Liver (tissue), 9 donors: ENCODE data around the gene PIWIL4. TPM values are rescaled to one million over a fixed set of nuclear protein-coding genes. Genes with fewer than 3 reads are reported as not detected.

Experiments
- DNase-seq: peaks from one replicate; pipeline ENCODE4 v3.0.0-alpha.2; 2017; ENCODE audit warnings: low spot score
- H3K27ac ChIP-seq, 2 donors: one replicate each; pipeline ENCODE4 v1.7.0; 2013; ENCODE audit warnings: inconsistent platforms in 2 of 2, low read length in 2 of 2, control low read depth in 1 of 2, low read depth in 1 of 2, mild to moderate bottlenecking in 1 of 2
- H3K27me3 ChIP-seq, 4 donors: one replicate each; pipeline versions ENCODE4 v1.6.1 to v1.7.0; 2013; ENCODE audit warnings: low read length in 3 of 4, inconsistent platforms in 1 of 4, mild to moderate bottlenecking in 1 of 4, moderate library complexity in 1 of 4; ENCODE audit not compliant: control insufficient read depth in 4 of 4, insufficient read depth in 4 of 4
- H3K36me3 ChIP-seq, 4 donors: one replicate each; pipeline versions ENCODE4 v1.6.1 to v1.7.0; 2013; ENCODE audit warnings: low read length in 3 of 4, mild to moderate bottlenecking in 3 of 4, low read depth in 1 of 4, moderate library complexity in 1 of 4; ENCODE audit not compliant: control insufficient read depth in 4 of 4, insufficient read depth in 3 of 4
- H3K4me1 ChIP-seq, 4 donors: one replicate each; pipeline versions ENCODE4 v1.6.1 to v1.7.0; 2013; ENCODE audit warnings: low read length in 3 of 4, mild to moderate bottlenecking in 3 of 4, moderate library complexity in 1 of 4; ENCODE audit not compliant: control insufficient read depth in 4 of 4, insufficient read depth in 4 of 4
- H3K4me3 ChIP-seq, 3 donors: one replicate each; pipeline versions ENCODE4 v1.6.1 to v1.7.0; 2013; ENCODE audit warnings: low read length in 3 of 3, control low read depth in 1 of 3, low read depth in 1 of 3, mild to moderate bottlenecking in 1 of 3
- H3K9ac ChIP-seq, 2 donors: one replicate each; pipeline ENCODE4 v1.7.0; 2013; ENCODE audit warnings: low read length in 2 of 2, mild to moderate bottlenecking in 2 of 2, moderate library complexity in 2 of 2, control low read depth in 1 of 2, low read depth in 1 of 2
- H3K9me3 ChIP-seq, 4 donors: one replicate each; pipeline versions ENCODE4 v1.6.1 to v1.7.0; 2013; ENCODE audit warnings: low read length in 3 of 4; ENCODE audit not compliant: control insufficient read depth in 4 of 4
- EGR1 ChIP-seq, 2 donors: IDR thresholded peaks; 2 replicates each; pipeline ENCODE4 v1.6.1; 2016 to 2018; ENCODE audit warnings: antibody characterized with exemption in 2 of 2, low read depth in 2 of 2
- FOXA1 ChIP-seq: IDR thresholded peaks from 2 replicates; pipeline ENCODE4 v1.6.1; 2016; ENCODE audit warnings: antibody characterized with exemption
- FOXA2 ChIP-seq: IDR thresholded peaks from 2 replicates; pipeline ENCODE4 v1.6.1; 2016; ENCODE audit warnings: antibody characterized with exemption
- GABPA ChIP-seq, 2 donors: IDR thresholded peaks in 1 of 2; conservative IDR thresholded peaks in 1 of 2; 2 replicates each; pipeline ENCODE4 v1.6.1; 2016; ENCODE audit warnings: antibody characterized with exemption in 2 of 2, mild to moderate bottlenecking in 1 of 2, moderate library complexity in 1 of 2
- JUND ChIP-seq, 2 donors: IDR thresholded peaks; 2 replicates each; pipeline ENCODE4 v1.6.1; 2016; ENCODE audit warnings: antibody characterized with exemption in 2 of 2
- NR2F2 ChIP-seq: IDR thresholded peaks from 2 replicates; pipeline ENCODE4 v1.6.1; 2016; ENCODE audit warnings: antibody characterized with exemption
- SP1 ChIP-seq: IDR thresholded peaks from 2 replicates; pipeline ENCODE4 v1.6.1; 2018; ENCODE audit warnings: antibody characterized with exemption, mild to moderate bottlenecking
- TAF1 ChIP-seq: conservative IDR thresholded peaks from 2 replicates; pipeline ENCODE4 v1.6.1; 2016; ENCODE audit warnings: antibody characterized with exemption, mild to moderate bottlenecking
- YY1 ChIP-seq: IDR thresholded peaks from 2 replicates; pipeline ENCODE4 v1.6.1; 2016; ENCODE audit warnings: antibody characterized with exemption, mild to moderate bottlenecking
- whole genome bisulfite sequencing: extraction: QIAGEN DNeasy Blood & Tissue Kit; methylation state at CpG from one replicate; pipeline ENCODE4 v1.1.7; 2013; 5-methylcytosine and 5-hydroxymethylcytosine counted together
- polyA plus RNA-seq, 2 donors: library from polyadenylated mRNA; stranded (reverse) in 1 of 2; unstranded in 1 of 2; fragments of 200-250 nt in 1 of 2; fragments of >200 nt in 1 of 2; fragmentation: Nextera tagmentation in 1 of 2; extraction: Ambion mirVana in 1 of 2; gene quantifications; one replicate each; pipeline versions ENCODE4 v1.2.1 to v1.2.3, GENCODE V29; 2013 to 2015
- total RNA-seq, 2 donors: library from RNA; depleted of rRNA; stranded (reverse); fragments of >200 nt; gene quantifications; one replicate each; pipeline ENCODE4 v1.2.3, GENCODE V29; 2014
- TF ChIP-seq, protein P1 (sequence below): IDR thresholded peaks from 2 replicates; pipeline ENCODE4 v1.6.1; 2016; ENCODE audit warnings: antibody characterized with exemption
- TF ChIP-seq, protein P2 (sequence below): fragments of 150-350 bp; IDR thresholded peaks from 2 replicates; pipeline ENCODE4 v1.5.1; 2017; ENCODE audit warnings: improper control_type of control experiment, low read depth, low read length; ENCODE audit not compliant: missing input control
- TF ChIP-seq, protein P3 (sequence below): IDR thresholded peaks from 2 replicates; pipeline ENCODE4 v1.6.1; 2016; ENCODE audit warnings: antibody characterized with exemption, mild to moderate bottlenecking
- donor health status: healthy.
- donor health status: healthy.
- donor health status: healthy.
- donor health status: healthy.
- donor health status: healthy.

The PIWIL4 gene
- total and polyA plus RNA-seq, 4 donors, result 0.18 to 1.5 (median 0.51) TPM

GRCh38 chr11:94654201-94654600, 87.0 kb downstream of the PIWIL4 start:
- no peak for DNase-seq

GRCh38 chr11:94655291-94655690, 88.1 kb downstream of the PIWIL4 start:
- TF ChIP-seq YY1, result no peak
- TF ChIP-seq, protein P1, sequence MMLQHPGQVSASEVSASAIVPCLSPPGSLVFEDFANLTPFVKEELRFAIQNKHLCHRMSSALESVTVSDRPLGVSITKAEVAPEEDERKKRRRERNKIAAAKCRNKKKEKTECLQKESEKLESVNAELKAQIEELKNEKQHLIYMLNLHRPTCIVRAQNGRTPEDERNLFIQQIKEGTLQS, result no peak
- Histone ChIP-seq H3K27ac (no peak overlapping the region), H3K27me3 (no peaks in the 10 kb centered on the region), H3K36me3 (no peaks in the 10 kb centered on the region), H3K9ac (no peak overlapping the region), H3K4me1 (no peaks in the 10 kb centered on the region), H3K4me3 (no peak overlapping the region), H3K9me3 (no peaks in the 10 kb centered on the region)
- 80% methylated on average over 3 of the region's 3 CpGs for WGBS
- DNase-seq, result no peak

More at GRCh38 chr11:94654201-94654600, 87.0 kb downstream of the PIWIL4 start:
- Histone ChIP-seq H3K9ac (no peak overlapping the region), H3K27ac (no peak overlapping the region), H3K27me3 (no peaks in the 10 kb centered on the region), H3K36me3 (no peaks in the 10 kb centered on the region), H3K4me1 (no peaks in the 10 kb centered on the region), H3K4me3 (no peak overlapping the region), H3K9me3 (no peaks in the 10 kb centered on the region)
- 95% methylated on average over 7 of the region's 7 CpGs for WGBS
- TF ChIP-seq FOXA2 (no peak), EGR1 (IDR thresholded peaks at IDR 0.05; ENCODE audit: low read depth in 2 of 2) (no peak), SP1 (no peak), NR2F2 (no peak), GABPA (IDR thresholded peaks at IDR 0.05 in 1 of 2, conservative IDR thresholded peaks at IDR 0.05 in 1 of 2) (no peak), FOXA1 (no peak)
- TF ChIP-seq, protein P1, result no peak
- TF ChIP-seq, protein P2, sequence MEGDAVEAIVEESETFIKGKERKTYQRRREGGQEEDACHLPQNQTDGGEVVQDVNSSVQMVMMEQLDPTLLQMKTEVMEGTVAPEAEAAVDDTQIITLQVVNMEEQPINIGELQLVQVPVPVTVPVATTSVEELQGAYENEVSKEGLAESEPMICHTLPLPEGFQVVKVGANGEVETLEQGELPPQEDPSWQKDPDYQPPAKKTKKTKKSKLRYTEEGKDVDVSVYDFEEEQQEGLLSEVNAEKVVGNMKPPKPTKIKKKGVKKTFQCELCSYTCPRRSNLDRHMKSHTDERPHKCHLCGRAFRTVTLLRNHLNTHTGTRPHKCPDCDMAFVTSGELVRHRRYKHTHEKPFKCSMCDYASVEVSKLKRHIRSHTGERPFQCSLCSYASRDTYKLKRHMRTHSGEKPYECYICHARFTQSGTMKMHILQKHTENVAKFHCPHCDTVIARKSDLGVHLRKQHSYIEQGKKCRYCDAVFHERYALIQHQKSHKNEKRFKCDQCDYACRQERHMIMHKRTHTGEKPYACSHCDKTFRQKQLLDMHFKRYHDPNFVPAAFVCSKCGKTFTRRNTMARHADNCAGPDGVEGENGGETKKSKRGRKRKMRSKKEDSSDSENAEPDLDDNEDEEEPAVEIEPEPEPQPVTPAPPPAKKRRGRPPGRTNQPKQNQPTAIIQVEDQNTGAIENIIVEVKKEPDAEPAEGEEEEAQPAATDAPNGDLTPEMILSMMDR, result no peak
- TF ChIP-seq, protein P3, sequence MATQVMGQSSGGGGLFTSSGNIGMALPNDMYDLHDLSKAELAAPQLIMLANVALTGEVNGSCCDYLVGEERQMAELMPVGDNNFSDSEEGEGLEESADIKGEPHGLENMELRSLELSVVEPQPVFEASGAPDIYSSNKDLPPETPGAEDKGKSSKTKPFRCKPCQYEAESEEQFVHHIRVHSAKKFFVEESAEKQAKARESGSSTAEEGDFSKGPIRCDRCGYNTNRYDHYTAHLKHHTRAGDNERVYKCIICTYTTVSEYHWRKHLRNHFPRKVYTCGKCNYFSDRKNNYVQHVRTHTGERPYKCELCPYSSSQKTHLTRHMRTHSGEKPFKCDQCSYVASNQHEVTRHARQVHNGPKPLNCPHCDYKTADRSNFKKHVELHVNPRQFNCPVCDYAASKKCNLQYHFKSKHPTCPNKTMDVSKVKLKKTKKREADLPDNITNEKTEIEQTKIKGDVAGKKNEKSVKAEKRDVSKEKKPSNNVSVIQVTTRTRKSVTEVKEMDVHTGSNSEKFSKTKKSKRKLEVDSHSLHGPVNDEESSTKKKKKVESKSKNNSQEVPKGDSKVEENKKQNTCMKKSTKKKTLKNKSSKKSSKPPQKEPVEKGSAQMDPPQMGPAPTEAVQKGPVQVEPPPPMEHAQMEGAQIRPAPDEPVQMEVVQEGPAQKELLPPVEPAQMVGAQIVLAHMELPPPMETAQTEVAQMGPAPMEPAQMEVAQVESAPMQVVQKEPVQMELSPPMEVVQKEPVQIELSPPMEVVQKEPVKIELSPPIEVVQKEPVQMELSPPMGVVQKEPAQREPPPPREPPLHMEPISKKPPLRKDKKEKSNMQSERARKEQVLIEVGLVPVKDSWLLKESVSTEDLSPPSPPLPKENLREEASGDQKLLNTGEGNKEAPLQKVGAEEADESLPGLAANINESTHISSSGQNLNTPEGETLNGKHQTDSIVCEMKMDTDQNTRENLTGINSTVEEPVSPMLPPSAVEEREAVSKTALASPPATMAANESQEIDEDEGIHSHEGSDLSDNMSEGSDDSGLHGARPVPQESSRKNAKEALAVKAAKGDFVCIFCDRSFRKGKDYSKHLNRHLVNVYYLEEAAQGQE, result no peak

DNA sequence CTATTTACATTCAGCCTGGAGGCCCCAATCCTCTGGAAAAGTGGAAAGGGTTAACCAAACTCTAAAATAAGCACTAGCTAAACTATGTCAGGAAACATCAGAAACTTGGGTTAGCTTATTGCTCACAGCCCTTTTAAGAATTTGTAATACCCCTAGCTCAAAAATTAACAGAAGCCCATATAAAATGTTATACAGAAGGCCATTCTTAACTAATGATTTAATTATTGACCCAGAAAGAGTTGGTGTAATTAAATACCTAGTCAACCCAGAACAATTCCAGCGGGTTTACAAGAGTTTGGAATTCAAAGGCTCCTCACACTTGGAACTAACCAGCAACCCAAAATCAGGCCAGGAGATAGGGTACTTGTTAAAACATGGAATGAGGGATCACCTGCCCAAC, 88.8 kb downstream of the PIWIL4 start:
- H3K9me3 ChIP-seq, result no peaks in the 10 kb centered on the region
- H3K27ac ChIP-seq, result no peak overlapping the region
- no peak for DNase-seq
- no peak overlapping the region for H3K9ac ChIP-seq
- H3K36me3 ChIP-seq, result no peaks in the 10 kb centered on the region
- H3K27me3 ChIP-seq, result no peaks in the 10 kb centered on the region
- no peaks in the 10 kb centered on the region for H3K4me1 ChIP-seq
- TF ChIP-seq TAF1, result no peak
- TF ChIP-seq, protein P2, result no peak
- TF ChIP-seq JUND (IDR thresholded peaks at IDR 0.05), result no peak
- no peak for TF ChIP-seq FOXA1
- TF ChIP-seq, protein P1, result no peak
- H3K4me3 ChIP-seq, result no peak overlapping the region
- 80% methylated on average over 1 of the region's 1 CpG for WGBS
